NCI-H748 (cell line): ENCODE data around the gene DYNLL2.
"Not testable (repeated sequence)": the region's sequence is repeated elsewhere in the genome, so short reads cannot be mapped to it uniquely, and the experiment has no call there.

Experiments used
- DNase-seq: peaks from one replicate; lab custom pipeline; 2025; ENCODE audit not compliant: unreplicated experiment; lab: John Stamatoyannopoulos, UW

The DYNLL2 gene

GRCh38 chr17:58072862-58073261 lies 10.4 kb upstream of the DYNLL2 start:
- DNase-seq = no peak

GRCh38 chr17:58073266-58073665 lies 10.0 kb upstream of the DYNLL2 start:
- DNase-seq = not testable (repeated sequence)

- not testable (repeated sequence) for DNase-seq
These were observed 8.8 kb upstream of the DYNLL2 start for GRCh38 chr17:58074406-58074805.

- no peak for DNase-seq
These were observed 3.8 kb upstream of the DYNLL2 start for GRCh38 chr17:58079300-58080033.

- no peak for DNase-seq
These were observed 1.4 kb upstream of the DYNLL2 start for GRCh38 chr17:58081646-58082340.

GRCh38 chr17:58082341-58082869 lies 814 bp upstream of the DYNLL2 start:
- DNase-seq = no peak

GRCh38 chr17:58083491-58084316 lies 485 bp downstream of the DYNLL2 start:
- peak; percentile 58 for DNase-seq

GRCh38 chr17:58084317-58084981 lies 1.2 kb downstream of the DYNLL2 start:
- peak; percentile 62 for DNase-seq

GRCh38 chr17:58085039-58085715 lies 2.0 kb downstream of the DYNLL2 start:
- DNase-seq = no peak

- DNase-seq = no peak
These were observed 3.7 kb downstream of the DYNLL2 start for GRCh38 chr17:58086953-58087352.

GRCh38 chr17:58088624-58089023 lies 5.4 kb downstream of the DYNLL2 start:
- DNase-seq = no peak

GRCh38 chr17:58089111-58089510 lies 5.9 kb downstream of the DYNLL2 start:
- no peak for DNase-seq

GRCh38 chr17:58091024-58091567 lies 7.9 kb downstream of the DYNLL2 start:
- DNase-seq = no peak

- no peak for DNase-seq
These were observed 9.0 kb downstream of the DYNLL2 start for GRCh38 chr17:58092101-58092796.

GRCh38 chr17:58092797-58093385 lies 9.7 kb downstream of the DYNLL2 start:
- no peak for DNase-seq

GRCh38 chr17:58094118-58094517 lies 10.9 kb downstream of the DYNLL2 start:
- no peak for DNase-seq

GRCh38 chr17:58096892-58097291 lies 13.7 kb downstream of the DYNLL2 start:
- no peak for DNase-seq

GRCh38 chr17:58097384-58098088 lies 14.3 kb downstream of the DYNLL2 start:
- DNase-seq = no peak
